NOMO-1 treated with DMSO at 0.1 percent for 48 hours (cell line): ENCODE results near the gene GALNT2.

Source experiments
- DNase-seq: peaks from one replicate; lab custom pipeline; 2025; ENCODE audit not compliant: unreplicated experiment; lab: John Stamatoyannopoulos, UW

The GALNT2 gene

DNA sequence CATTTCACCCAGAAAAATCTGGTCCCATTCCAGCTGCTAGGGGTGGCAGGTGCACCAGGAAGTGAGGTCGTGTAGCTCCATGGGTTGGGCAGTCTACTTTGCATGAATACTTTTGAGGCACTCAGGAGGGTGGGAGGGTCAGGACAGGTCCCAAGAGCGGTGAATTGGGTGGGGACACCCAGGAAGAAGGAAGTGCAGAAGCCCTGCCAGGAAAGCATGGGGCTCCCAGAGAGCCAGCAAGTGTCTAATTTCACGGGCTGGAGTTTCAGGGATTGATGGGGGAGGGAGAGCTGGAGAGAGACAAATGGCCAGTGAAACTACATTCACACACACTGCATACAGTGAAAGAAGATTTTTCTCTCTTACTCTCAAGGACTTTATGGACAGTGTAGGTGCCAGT is 137.8 kb downstream of the GALNT2 start:
- no peak for DNase-seq

DNA sequence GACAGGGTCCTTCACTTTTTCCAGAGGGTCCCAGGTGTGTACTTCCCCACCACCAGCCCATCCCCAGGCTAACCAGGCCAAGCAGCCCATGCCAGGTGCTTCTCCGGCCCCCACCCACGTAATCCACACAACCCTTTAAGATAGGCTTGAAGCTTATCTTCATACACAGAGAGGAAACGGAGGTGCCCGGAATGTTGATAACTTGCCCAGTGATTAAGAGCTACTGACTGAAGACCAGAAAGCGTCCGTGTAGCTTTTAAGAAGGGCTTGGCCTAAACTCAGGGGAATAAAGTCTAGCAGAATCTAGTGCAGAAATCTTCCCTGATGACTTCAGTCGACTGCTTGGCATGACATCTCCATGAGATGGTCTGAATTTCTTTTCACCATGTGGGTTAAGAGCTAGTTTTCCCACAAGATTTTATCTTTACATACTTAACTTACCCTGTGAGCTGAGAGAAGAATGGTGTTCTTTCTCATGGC is 138.7 kb downstream of the GALNT2 start:
- DNase-seq = no peak

DNA sequence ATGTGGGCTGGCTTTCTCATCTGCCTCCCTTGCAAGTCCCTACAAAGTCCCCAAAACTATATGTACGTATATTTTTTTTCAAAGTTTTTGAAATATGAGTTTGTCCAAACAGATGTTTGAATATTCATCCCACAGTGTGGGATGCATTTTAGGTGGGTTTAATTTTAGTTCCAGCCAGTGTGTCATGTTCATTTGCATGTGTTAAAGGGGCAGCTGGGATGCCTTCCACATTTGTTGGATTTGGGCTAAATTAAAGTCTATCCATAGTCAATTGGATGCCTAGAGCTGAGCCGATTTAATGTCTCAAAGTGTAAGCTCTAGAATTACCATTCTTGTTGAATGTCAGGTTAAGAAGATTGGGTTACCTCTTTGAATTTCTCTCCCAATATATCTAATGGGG is 139.2 kb downstream of the GALNT2 start:
- DNase-seq = no peak

DNA sequence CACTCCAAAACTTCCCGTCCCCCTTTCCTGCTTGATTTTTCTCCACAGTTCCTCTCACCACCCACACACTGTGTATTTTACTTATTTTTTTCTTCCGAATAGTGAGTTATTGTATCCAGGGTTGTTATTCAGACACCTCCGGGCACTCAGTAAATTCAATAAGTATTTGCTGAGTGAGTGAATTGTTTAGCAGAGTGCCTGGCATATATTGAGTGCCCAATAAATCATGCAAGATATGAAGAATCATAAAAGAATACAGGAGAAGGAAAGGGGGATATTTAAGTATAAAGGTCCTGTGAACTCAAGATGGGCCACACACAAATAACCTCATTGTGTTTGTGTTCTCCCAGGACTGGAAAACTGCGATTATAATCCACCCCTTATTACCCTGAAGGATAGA is 139.9 kb downstream of the GALNT2 start:
- DNase-seq = no peak

GRCh38 chr1:230207598-230207997 is 140.6 kb downstream of the GALNT2 start:
- DNase-seq = no peak

DNA sequence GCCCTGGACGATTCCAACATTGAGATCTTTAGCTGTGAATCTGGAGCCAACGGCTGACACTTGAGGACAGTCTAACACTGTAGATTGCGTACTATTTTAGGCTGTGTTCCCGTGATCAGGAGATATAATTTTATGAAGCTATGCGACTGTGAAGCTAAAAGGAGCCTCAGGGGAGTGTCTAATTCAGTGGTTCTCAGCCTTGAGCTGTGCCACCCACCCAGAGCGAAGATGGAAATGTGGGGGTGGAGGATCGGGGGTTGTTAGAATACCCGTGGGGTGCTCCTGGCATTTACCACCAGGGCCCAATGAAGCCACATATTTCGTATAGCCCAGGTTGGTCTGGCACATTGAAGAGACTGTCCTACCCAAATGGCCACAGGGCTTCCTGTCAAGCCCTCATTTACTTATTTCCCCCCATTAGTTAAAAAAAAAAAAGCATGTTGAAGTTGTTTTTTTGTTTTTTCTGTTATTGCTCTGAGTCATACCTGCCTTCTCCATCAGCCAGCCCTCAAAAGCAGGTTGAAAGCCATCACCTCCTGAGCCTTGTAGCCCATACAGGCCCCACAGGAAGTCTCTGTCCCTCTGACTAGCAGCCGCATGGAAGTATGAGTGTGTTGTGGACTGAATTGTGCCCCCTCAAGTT is 141.7 kb downstream of the GALNT2 start:
- DNase-seq = no peak

GRCh38 chr1:230210326-230210980 is 143.4 kb downstream of the GALNT2 start:
- no peak for DNase-seq

DNA sequence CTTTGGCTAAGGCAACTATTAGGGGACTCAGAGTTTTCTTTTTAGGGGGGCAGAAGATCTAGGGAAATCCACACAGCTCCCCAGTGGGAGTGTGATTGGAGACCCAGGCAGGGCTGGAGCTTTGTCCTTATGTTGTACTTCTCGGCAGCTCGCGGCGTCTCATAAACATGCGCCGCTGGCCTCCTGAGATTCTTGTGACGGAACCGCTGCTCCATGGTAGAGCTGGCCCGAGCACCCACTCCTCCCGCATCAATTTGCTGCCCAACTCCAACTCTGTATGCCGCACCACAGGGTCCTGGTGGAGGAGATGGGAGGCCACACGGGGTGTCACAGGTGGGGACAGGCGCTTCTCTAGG is 143.9 kb downstream of the GALNT2 start:
- no peak for DNase-seq

DNA sequence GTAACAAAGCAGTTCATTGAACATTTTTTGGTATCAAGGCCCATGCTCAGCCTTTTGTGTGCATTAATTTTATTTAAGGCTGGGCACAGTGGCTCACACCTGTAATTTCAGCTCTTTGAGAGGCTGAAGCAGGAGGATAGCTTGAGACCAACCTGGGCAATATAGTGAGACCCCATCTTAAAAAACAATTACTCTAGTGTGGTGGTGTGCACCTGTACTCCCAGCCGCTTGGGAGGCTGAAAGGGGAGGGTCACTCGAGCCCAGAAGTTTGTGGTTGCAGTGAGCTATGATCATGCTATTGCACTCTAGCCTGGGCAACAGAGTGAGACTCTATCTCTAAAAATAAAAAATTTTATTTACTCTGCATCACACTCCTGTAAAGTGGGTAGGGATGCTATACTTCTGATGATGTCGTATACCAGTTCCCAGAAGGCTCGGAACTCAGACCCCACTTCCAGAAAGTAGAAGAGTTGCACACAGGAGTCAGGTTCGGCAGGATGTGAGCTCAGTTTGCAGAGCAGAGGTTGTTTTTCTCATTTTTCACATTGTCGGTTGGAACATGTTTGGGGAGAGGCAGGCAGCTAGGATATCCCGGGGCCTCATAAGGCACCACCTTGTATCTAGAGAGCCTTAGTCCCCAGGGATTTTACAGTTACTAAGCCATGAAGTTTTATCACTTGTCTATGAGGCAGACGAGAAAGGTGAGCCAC is 144.6 kb downstream of the GALNT2 start:
- DNase-seq = no peak

GRCh38 chr1:230212405-230212936 is 145.4 kb downstream of the GALNT2 start:
- peak; percentile 34 for DNase-seq

DNA sequence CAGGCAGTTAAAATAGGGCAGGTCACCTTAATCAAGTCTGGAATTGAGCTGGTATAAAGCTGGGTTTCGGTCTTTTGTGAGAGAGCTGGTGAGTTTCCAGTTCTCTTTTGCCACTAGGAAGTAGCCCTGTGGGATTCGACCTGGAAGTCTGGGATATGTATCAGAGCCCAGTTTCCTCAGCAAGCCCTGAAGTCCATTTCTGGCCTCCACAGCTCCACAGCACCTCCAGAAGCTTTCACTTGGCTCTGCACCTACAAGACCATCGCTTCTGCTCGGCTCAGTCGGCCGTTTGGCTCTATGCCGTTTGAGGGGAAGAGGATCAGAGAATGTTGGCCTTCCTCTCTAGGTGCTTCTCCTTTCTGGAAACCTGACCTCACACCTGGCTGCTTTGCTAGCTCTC is 148.0 kb downstream of the GALNT2 start:
- no peak for DNase-seq

GRCh38 chr1:230215529-230215928 is 148.5 kb downstream of the GALNT2 start:
- DNase-seq = no peak

GRCh38 chr1:230216896-230217295 is 149.9 kb downstream of the GALNT2 start:
- no peak for DNase-seq

DNA sequence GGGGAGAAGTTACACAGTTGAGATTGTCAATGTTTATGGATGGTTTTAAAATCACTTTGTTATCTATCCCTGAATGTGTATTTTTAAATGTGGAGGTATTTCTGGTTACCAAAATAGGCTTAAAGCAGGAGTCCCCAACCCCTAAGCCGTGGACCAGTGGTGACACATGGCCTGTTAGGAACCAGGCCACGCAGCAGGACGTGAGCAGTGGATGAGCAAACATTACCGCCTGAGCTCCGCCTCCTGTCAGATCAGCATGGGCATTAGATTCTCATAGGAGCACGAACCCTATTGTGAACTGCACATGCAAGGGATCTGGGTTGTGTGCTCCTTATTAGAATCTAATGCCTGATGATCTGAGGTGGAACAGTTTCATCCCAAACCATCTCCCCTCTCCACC is 151.6 kb downstream of the GALNT2 start:
- no peak for DNase-seq

DNA sequence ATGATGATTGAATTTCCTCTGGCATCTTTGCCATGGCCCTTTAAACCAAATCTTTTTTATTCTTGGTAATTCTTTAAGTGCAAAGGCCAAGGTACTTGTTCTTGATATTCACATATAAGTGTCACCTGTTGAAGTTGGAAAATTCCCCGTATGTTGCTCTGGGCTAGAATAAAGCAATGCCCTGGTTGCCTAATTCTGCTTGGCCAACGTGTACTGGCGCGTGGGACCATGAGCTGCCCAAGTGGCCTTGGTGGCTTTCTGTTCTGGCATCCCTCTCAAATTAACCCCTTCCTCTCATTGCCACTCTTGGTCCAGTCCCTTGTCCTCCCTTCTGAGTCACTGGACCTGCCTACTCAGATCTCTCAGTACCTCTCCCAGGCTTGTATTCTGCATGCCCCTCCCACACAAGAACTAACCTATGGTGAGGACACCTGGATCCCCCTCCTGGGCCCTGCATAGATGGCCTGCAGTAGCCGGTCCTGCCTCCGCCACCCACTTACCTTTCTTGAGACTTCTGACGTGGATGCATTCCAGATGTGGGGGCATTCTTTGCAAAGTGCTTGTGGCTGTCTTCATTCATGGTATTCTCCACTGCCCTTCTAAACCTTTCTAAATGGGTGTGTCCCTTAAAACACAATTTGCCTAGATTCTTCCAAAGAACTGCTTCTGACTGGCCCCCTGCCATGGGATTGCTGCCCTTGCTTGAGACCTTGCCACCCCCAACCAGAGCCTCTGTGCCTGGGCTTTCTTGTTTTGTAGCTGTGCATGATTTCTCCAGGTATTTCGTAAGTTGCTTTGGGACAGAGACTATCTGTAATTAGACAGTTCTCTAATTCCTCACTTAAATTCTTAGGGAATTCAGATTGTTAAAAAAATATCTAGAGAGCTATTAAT is 152.4 kb downstream of the GALNT2 start:
- DNase-seq = no peak

GRCh38 chr1:230220478-230220877 is 153.4 kb downstream of the GALNT2 start:
- DNase-seq = no peak

DNA sequence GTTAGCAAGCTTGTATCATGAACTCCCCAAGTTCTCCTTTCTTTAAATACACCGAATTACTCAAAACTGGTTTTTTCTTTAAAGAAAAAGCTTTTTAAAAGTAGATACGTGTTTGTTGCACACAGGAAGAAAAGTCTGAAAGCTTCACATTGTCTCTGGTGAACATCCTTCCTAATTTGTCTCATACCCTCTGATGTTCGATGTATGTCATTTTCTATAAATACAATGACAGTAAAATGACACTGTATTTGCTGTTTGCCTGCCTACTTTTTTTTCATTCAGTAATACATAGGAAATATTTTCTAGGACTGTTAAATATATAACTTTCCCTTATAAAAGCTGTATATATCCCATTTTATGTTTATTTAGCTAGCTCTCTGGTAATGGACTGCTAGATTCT is 153.9 kb downstream of the GALNT2 start:
- DNase-seq = no peak

DNA sequence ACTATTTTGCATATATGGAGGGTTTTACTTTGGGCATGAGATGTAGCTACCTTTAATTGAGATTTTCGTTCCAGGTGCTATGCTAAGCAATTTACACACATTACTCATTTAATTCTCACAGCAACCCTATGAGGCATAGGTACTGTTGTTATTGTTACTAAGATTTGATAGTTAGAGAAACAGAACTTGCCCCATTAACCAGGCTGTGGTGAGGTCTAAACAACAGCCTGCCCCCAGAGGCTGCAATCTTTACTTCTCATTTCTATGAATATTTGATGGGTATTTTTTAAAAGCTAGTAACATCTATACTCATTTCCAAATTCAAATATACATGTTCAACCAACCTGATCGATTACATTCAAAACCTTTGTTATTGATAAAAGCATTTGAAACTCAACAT is 155.6 kb downstream of the GALNT2 start:
- no peak for DNase-seq

DNA sequence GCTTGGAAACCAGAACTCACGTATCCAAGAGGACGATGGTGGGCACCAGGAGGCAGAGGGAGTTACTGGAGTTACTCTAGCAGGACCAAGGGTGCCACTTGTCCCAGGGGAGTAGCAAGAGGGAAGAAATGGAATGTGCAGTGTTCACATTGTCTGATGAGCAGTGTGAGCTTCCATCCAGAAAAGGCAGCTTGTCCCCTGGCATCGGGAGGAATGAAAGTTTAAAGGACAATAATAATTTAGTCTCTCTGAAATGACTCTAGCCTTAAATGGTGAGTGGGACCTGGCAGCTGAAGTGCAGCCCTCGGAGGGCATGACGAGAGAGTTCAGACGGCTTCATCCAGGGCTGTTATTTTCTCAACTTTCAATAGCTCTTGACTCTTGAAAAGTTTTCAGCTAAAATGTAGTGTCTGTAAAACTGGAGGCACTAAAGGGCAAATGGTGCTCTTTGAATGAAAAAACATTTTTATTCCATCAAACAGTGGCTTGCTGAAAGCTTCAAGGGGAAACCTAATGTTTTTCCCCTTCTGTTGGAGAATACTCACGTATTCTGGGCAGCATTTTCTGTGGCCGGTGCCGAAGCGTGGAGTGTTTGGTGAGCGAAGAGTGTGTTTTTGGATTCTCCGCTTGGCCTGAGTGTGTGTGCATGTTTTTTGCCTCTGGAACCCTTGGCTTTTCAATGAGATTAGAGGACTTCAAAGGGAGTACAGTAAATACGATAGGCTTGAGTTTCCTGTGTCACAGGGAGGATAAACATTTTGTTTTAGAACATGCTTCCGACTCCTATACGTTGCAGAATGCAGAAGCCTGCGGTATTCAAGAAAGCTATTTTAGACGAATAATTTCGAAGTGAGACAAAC is 157.3 kb downstream of the GALNT2 start:
- no peak for DNase-seq
